ENCODE data around the gene LATS2. TPM values are rescaled to one million over a fixed set of nuclear protein-coding genes. Genes with fewer than 3 reads are reported as not detected.

The LATS2 gene
- total and polyA plus RNA-seq, 11 donors, result 7.8 to 35.6 (median 25.8) TPM

DNA sequence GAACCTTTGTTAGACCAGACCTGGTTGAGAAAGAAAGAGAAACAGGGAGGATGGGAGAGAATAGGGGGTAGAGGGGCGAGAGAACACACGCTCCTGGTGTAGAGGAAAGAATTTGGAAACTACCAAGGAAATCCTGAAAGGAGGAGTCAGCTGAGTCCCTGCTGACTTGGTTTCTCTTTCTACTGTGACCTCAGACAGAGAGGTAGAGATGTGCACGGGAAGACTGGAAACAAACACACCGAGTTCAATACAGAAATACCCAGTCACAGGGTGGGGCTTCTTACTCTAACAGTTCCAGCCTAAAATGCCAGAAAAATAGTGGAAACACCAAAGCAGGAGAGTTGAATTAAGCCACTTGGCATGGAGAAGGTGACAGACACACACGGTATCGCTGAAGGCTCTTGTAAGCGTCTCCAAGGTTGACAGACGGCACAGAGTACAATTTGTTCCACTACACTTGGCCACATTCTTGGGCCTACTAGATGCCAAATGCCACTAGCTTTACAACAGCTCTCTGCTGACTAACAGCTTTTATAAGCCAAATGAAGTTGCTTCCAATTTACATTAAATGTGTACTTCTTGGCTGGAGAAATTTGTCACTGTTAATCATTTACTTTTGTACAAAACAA is 28.1 kb downstream of the LATS2 start:
- ATAC-seq, result peak; percentile 90 to 93 (median 92)
- intact Hi-C loops (cut with DNase I), result loop anchor here in 1 of 10 donors (10.0 kb wide), 1 partner anchor 101 kb away; no protein-coding TSS in a partner anchor
- 16 to 34% (median 29%) methylated on average over 8 of the region's 8 CpGs for WGBS, 4 donors
- Histone ChIP-seq H3K27me3 (no peaks in the 10 kb centered on the region), H3K36me3 (no peaks in the 10 kb centered on the region), H3K27ac (peak overlapping the region; percentile 44 to 87 (median 78)), H3K9me3 (no peaks in the 10 kb centered on the region), H3K4me3 (peak overlapping the region in 4 of 12 donors; percentile 3 to 17 (median 6)), H3K4me1 (peaks cover 17 to 74% (median 59%) of the 10 kb centered on the region in 12 donors)
- TF ChIP-seq, protein P1, sequence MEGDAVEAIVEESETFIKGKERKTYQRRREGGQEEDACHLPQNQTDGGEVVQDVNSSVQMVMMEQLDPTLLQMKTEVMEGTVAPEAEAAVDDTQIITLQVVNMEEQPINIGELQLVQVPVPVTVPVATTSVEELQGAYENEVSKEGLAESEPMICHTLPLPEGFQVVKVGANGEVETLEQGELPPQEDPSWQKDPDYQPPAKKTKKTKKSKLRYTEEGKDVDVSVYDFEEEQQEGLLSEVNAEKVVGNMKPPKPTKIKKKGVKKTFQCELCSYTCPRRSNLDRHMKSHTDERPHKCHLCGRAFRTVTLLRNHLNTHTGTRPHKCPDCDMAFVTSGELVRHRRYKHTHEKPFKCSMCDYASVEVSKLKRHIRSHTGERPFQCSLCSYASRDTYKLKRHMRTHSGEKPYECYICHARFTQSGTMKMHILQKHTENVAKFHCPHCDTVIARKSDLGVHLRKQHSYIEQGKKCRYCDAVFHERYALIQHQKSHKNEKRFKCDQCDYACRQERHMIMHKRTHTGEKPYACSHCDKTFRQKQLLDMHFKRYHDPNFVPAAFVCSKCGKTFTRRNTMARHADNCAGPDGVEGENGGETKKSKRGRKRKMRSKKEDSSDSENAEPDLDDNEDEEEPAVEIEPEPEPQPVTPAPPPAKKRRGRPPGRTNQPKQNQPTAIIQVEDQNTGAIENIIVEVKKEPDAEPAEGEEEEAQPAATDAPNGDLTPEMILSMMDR (IDR thresholded peaks at IDR 0.05), result no peak
- no peak for TF ChIP-seq POLR2A (IDR thresholded peaks at IDR 0.05)
- peak in 3 of 5 donors; percentile 35 to 61 (median 51) for DNase-seq

DNA sequence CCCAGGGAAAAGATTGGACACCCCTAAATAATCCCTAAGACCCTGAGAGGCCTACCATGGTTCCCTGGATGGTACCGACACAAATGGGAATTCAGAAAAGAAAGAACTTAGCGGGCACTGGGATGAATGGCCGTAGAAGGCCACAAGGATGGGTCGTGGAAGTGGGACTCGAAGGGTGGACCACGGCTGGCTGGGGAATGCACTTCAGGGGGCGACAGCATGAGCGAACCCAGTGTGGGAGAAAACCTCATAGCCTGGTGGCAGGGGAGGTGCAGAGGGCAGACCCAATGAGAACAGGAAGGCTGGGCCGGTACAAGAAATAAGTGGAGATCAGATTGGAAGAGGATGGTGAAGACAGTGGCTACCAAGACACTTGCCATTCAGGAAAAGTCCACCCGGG is 28.7 kb downstream of the LATS2 start:
- peak overlapping the region; percentile 44 to 87 (median 78) for H3K27ac ChIP-seq
- TF ChIP-seq POLR2A (IDR thresholded peaks at IDR 0.05), result no peak
- TF ChIP-seq, protein P1 (IDR thresholded peaks at IDR 0.05), result no peak
- peak in 1 of 5 donors; percentile 24 for DNase-seq
- H3K27me3 ChIP-seq, result no peaks in the 10 kb centered on the region
- intact Hi-C loops (cut with DNase I), result loop anchor here in 1 of 10 donors (10.0 kb wide), 1 partner anchor 102 kb away; no protein-coding TSS in a partner anchor
- ATAC-seq, result no peak
- H3K36me3 ChIP-seq, result no peaks in the 10 kb centered on the region
- H3K4me1 ChIP-seq, result peaks cover 17 to 67% (median 54%) of the 10 kb centered on the region in 12 donors
- 82 to 90% (median 86%) methylated on average over 10 of the region's 10 CpGs for WGBS, 4 donors
- peak overlapping the region in 1 of 12 donors; percentile 6 for H3K4me3 ChIP-seq
- no peaks in the 10 kb centered on the region for H3K9me3 ChIP-seq

DNA sequence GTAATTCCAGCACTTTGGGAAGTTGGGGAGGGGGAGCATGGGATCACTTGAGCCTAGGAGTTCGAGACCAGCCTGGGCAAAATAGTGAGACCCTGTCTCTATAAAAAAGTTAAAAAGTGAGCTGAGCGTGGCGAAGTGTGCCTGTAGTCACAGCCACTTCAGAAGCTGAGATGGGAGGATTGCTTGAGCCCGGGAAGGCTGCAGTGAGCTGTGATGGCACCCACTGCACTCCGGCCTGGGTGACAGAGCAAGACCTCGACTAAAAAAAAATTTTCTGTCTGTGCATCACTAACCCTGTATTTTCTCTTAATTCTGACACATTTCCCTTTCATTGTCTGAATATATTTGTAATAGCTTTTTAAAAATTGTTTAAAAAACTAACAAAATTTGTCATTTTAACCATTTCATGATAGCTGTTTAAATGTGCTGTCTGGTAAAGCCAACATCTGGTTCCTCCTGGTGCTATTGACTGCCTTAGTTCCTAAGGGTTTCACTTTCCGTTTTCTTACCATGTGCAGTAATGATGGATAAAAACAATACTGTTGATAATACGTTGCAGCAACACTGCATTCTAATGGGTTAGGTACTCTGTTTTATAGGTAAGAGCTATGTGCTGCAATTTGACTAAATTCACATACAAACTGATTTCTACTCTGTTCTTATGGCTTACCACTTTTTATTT is 29.7 kb downstream of the LATS2 start:
- H3K9me3 ChIP-seq, result no peaks in the 10 kb centered on the region
- intact Hi-C loops (cut with DNase I), result loop anchor here in 1 of 10 donors (10.0 kb wide), 1 partner anchor 103 kb away; no protein-coding TSS in a partner anchor
- no peak overlapping the region for H3K4me3 ChIP-seq
- no peaks in the 10 kb centered on the region for H3K36me3 ChIP-seq
- H3K27me3 ChIP-seq, result no peaks in the 10 kb centered on the region
- H3K4me1 ChIP-seq, result peaks cover 17 to 65% (median 50%) of the 10 kb centered on the region in 12 donors
- H3K27ac ChIP-seq, result peak overlapping the region in 8 of 12 donors; percentile 6 to 87 (median 54)
- TF ChIP-seq POLR2A (IDR thresholded peaks at IDR 0.05), result no peak
- TF ChIP-seq, protein P1 (IDR thresholded peaks at IDR 0.05), result no peak
- WGBS, 4 donors, result 72 to 81% (median 77%) methylated on average over 8 of the region's 8 CpGs
- peak in 1 of 5 donors; percentile 6 for DNase-seq
- ATAC-seq, result no peak

DNA sequence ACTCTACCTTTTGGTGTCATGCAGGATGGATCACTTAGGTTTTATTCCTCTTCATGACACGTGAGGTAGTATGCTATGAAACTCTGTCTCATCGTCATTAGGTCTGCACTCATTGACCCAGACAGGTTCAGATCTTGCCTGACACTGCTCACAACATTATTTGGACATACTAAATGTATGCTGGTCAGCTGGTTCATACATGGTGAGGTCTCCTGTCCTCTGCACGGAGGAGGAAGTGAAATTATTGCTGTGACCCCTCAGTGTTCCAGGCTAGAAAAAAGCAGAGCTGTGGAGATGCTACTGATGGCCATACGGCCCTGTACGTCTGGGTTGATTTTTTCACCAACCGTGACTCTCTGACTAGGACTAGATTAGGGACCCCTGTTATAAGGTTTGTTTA is 35.8 kb downstream of the LATS2 start:
- WGBS, 4 donors, result 84 to 94% (median 88%) methylated on average over 6 of the region's 6 CpGs
- Histone ChIP-seq H3K27ac (no peak overlapping the region), H3K4me1 (peaks cover 0 to 31% (median 20%) of the 10 kb centered on the region in 12 donors), H3K9me3 (no peaks in the 10 kb centered on the region), H3K36me3 (no peaks in the 10 kb centered on the region), H3K27me3 (no peaks in the 10 kb centered on the region), H3K4me3 (no peak overlapping the region)
- intact Hi-C loops (cut with DNase I), result no loop called here
- TF ChIP-seq POLR2A (IDR thresholded peaks at IDR 0.05), result no peak
- TF ChIP-seq, protein P1 (IDR thresholded peaks at IDR 0.05), result no peak
- DNase-seq (no peak), ATAC-seq (no peak)
